SK-N-SH treated with all-trans-retinoic acid at 6 μM for 48 hours (cell line): ENCODE measurements around the gene FBXO10.

Experiments
- ARNTL ChIP-seq: fragments of 450-650 bp; formaldehyde crosslinking; IDR thresholded peaks from 2 replicates; pipeline ENCODE4 v1.5.0; 2020; ENCODE audit warnings: low read depth, mild to moderate bottlenecking, moderate library complexity, borderline replicate concordance
- BACH2 ChIP-seq: fragments of 250-450 bp; sonication (Bioruptor Pico); IDR thresholded peaks from 2 replicates; pipeline ENCODE4 v1.9.0; 2021; ENCODE audit warnings: mild to moderate bottlenecking, borderline replicate concordance
- ESRRG ChIP-seq: fragments of 250-450 bp; sonication (Bioruptor Pico); IDR thresholded peaks from 2 replicates; pipeline ENCODE4 v1.6.1; 2021; ENCODE audit warnings: mild to moderate bottlenecking
- RARB ChIP-seq: fragments of 250-450 bp; sonication (Bioruptor Pico); IDR thresholded peaks from 2 replicates; pipeline ENCODE4 v1.8.0; 2021; ENCODE audit warnings: mild to moderate bottlenecking, moderate library complexity
- TCF4 ChIP-seq: fragments of 250-450 bp; sonication (Bioruptor Pico); IDR thresholded peaks from 2 replicates; pipeline ENCODE4 v1.8.0; 2021; ENCODE audit warnings: mild to moderate bottlenecking, moderate library complexity, borderline replicate concordance
- TOX ChIP-seq: fragments of 250-450 bp; sonication (Bioruptor Pico); IDR thresholded peaks from 2 replicates; pipeline ENCODE4 v1.8.0; 2021; ENCODE audit warnings: mild to moderate bottlenecking, moderate library complexity, borderline replicate concordance
- TSHZ2 ChIP-seq: fragments of 250-450 bp; sonication (Bioruptor Pico); IDR thresholded peaks from 2 replicates; pipeline ENCODE4 v1.5.0; 2020; ENCODE audit warnings: mild to moderate bottlenecking, moderate library complexity
- ZFP3 ChIP-seq: fragments of 250-450 bp; sonication (Bioruptor Pico); IDR thresholded peaks from 2 replicates; pipeline ENCODE4 v1.5.0; 2020; ENCODE audit warnings: mild to moderate bottlenecking, moderate library complexity
- ZFP30 ChIP-seq: fragments of 450-650 bp; formaldehyde crosslinking; IDR thresholded peaks from 2 replicates; pipeline ENCODE4 v1.5.0; 2022; ENCODE audit warnings: mild to moderate bottlenecking, moderate library complexity
- ZNF70 ChIP-seq: fragments of 450-650 bp; formaldehyde crosslinking; IDR thresholded peaks from 2 replicates; pipeline ENCODE4 v1.5.0; 2020; ENCODE audit warnings: mild to moderate bottlenecking, moderate library complexity
- ZNF8 ChIP-seq: fragments of 450-650 bp; formaldehyde crosslinking; IDR thresholded peaks from 2 replicates; pipeline ENCODE4 v1.5.0; 2020; ENCODE audit warnings: mild to moderate bottlenecking, moderate library complexity
- TF ChIP-seq, protein P1 (sequence below): fragments of 250-450 bp; sonication (Bioruptor Pico); IDR thresholded peaks from 2 replicates; pipeline ENCODE4 v1.8.0; 2020; ENCODE audit warnings: mild to moderate bottlenecking, moderate library complexity, borderline replicate concordance
- TF ChIP-seq, protein P2 (sequence below): fragments of 250-450 bp; sonication (Bioruptor Pico); IDR thresholded peaks from 2 replicates; pipeline ENCODE4 v1.8.0; 2021; ENCODE audit warnings: low read depth, mild to moderate bottlenecking, moderate library complexity, borderline replicate concordance

DNA sequence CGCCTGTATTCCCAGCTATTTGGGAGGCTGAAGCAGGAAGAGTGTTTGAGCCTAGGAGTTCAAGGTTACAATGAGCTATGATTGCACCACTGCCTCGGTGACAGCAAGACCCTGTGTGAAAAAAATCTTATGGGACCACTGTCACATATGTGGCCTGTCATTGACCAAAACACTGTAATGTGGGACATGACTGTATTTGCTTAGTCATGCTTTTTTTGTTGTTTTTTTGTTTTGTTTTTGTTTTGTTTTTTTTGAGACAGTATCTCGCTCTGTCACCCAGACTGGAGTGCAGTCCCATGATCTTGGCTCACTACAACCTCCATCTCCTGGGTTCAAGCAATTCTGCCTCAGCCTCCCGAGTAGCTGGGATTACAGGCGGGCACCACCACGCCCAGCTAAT lies 76.9 kb downstream of the FBXO10 start:
- TF ChIP-seq, protein P1, sequence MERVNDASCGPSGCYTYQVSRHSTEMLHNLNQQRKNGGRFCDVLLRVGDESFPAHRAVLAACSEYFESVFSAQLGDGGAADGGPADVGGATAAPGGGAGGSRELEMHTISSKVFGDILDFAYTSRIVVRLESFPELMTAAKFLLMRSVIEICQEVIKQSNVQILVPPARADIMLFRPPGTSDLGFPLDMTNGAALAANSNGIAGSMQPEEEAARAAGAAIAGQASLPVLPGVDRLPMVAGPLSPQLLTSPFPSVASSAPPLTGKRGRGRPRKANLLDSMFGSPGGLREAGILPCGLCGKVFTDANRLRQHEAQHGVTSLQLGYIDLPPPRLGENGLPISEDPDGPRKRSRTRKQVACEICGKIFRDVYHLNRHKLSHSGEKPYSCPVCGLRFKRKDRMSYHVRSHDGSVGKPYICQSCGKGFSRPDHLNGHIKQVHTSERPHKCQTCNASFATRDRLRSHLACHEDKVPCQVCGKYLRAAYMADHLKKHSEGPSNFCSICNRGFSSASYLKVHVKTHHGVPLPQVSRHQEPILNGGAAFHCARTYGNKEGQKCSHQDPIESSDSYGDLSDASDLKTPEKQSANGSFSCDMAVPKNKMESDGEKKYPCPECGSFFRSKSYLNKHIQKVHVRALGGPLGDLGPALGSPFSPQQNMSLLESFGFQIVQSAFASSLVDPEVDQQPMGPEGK = no peak
- TF ChIP-seq ZFP30 (CRISPR knock-in tag) (no peak), ESRRG (CRISPR knock-in tag) (no peak), ZNF8 (CRISPR knock-in tag) (no peak), TOX (CRISPR knock-in tag) (no peak), RARB (CRISPR knock-in tag) (no peak), ZFP3 (no peak), BACH2 (CRISPR knock-in tag) (no peak), ZNF70 (CRISPR knock-in tag) (no peak), ARNTL (no peak), TSHZ2 (CRISPR knock-in tag) (no peak), TCF4 (no peak)
- TF ChIP-seq, protein P2, sequence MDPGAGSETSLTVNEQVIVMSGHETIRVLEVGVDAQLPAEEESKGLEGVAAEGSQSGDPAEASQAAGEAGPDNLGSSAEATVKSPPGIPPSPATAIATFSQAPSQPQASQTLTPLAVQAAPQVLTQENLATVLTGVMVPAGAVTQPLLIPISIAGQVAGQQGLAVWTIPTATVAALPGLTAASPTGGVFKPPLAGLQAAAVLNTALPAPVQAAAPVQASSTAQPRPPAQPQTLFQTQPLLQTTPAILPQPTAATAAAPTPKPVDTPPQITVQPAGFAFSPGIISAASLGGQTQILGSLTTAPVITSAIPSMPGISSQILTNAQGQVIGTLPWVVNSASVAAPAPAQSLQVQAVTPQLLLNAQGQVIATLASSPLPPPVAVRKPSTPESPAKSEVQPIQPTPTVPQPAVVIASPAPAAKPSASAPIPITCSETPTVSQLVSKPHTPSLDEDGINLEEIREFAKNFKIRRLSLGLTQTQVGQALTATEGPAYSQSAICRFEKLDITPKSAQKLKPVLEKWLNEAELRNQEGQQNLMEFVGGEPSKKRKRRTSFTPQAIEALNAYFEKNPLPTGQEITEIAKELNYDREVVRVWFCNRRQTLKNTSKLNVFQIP (CRISPR knock-in tag) = no peak
